GM19193 (cell line): ENCODE results near the gene ITPR1.

Experiments used
- POLR2A ChIP-seq: IDR thresholded peaks from 4 replicates; pipeline ENCODE4 v1.6.1; 2011; ENCODE audit not compliant: insufficient read depth, insufficient read length; ENCODE audit errors: extremely low read depth

The ITPR1 gene

DNA sequence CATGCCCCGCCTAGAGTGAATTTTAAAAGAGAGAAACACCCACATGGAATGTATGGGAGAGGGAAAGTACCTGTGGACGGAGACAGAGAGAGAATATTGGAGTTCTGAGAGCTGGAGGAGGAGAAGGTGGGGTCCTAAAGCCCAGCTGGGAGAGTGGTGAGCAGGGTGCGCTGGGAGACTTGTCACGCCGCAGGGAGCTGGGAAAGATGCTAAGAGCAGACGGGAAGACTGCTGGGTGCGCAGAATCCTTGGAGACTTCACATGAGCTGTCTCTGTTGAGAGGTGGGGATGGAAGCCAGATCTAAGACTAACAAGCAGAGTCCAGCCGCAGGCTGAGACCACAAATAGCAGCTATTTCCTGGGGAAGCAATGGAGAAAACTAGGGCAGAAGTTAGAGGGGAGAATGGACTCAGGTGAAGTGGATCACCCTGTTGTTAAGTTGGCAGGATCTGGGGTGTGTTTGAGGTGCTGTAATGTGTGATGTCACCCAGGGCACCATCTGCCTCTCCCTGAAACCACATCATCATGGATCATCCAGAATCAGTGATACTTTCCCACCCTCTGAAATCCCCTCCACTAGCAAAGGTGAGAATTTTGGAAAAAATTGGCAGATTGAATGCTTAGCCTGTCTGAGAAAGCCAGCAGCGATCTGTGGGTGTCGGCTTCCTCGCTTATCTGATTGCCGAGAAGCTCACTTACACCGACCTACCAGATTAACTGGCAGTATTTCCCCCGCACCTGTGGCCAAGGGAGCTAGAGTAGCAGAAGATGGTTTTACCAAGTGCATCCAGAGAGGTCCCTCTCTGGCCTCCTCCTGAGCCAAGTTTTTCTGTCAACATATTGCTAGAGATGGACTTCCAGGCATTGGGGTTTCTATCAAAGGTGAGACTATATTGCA lies 311.3 kb downstream of the ITPR1 start:
- TF ChIP-seq POLR2A, result no peak

DNA sequence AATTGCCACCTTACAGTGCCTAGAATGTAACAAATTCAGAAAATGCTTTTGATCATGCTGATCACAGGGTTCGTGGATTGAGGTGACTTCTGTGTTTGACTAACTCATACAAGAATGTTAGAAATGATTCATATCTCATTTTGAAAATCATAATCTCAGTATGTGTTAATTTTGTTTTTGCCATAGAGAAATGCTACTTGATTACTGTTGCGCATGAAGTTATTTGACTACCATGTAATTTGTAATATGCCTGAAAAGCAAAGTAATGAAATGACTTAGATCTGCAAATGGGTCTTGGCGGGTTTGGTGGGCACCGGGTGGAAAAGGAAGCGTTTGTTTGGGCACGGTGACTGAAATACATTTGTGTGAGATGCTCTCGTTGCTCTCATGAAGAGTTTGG lies 312.5 kb downstream of the ITPR1 start:
- TF ChIP-seq POLR2A, result no peak

DNA sequence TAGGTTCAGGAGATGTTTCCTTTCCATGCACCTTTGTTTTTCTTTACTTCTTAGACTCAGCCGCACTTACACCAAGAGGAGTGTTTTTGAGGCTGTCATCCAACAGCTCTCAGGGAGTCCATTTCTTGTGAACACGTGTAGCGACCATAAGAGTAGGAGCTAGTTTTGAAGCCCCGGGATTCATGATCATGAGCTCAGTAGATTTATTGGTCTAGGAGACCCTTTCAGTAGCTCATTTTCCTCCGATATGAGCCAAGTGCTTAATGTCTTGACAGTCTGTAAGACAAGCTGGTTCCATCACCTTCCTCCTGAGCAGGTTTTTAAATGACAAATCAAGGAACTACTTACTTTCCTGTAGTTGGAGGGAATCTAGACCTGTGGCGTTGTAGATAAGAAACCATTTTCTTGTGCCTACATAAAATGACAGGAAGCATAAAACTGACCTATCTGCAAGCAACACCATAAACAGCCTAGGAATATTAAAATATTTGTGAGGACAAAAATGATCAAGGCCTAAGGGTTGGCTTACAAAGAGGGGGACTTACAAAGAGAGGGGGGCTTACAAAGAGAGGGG lies 313.5 kb downstream of the ITPR1 start:
- TF ChIP-seq POLR2A, result no peak

GRCh38 chr3:4807381-4808280 lies 314.5 kb downstream of the ITPR1 start:
- no peak for TF ChIP-seq POLR2A

DNA sequence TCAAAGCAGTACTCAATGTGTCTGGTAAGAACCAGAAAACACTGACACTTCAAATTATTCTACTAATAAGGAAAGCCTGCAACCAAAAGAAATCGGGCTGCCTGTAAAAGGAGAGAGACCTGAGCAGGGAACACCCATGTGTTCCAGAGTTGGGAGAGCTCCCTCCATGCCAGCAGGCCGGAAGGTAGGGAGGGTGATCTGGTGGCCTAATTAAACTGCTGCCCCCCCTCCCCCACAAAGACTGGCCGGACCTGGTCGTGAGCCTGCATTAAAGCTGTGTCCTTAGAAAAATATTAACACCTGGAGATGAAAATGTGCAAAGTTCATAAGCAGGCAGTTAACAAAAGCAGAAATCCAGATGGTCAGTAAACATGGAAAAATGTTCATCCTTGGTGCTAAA lies 315.5 kb downstream of the ITPR1 start:
- no peak for TF ChIP-seq POLR2A

DNA sequence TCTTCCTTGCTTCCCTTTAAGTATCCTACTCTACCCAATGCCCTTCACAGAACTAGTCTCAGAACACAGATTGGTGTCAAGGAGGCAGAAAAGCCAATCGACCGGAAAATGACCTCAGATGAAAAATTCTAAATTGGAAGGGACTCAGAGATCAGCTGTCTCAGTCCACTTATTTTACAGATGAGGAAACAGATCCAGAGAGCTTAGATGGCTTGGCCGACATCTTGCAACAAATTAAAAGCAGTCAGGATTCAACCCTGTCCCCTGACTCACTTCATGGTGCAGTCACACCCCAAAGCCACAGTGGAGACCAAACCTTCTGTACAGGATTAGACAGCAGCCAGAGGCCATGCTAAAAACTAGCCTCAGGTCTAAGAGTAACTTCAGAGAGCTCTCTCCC lies 316.8 kb downstream of the ITPR1 start:
- no peak for TF ChIP-seq POLR2A

GRCh38 chr3:4812591-4812990 lies 319.4 kb downstream of the ITPR1 start:
- TF ChIP-seq POLR2A, result no peak

DNA sequence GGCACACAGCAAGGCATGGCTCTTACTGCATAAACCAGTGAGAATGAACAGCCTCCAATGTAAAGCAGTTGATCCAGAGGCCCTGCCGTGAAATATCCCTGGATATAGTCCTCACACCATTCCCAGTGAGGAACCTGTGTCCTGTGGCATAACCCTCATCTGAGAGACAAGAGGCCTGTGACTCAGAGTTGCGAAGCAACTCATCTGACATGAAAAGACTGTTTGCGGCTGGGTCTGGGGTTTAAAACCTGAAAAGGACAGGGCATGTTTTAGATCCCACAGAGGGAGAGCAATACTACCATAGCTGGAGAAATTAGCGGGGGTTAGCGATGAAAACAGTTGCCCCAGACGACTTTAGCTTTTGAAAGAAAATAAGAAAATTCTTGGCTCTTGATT lies 320.8 kb downstream of the ITPR1 start:
- no peak for TF ChIP-seq POLR2A

DNA sequence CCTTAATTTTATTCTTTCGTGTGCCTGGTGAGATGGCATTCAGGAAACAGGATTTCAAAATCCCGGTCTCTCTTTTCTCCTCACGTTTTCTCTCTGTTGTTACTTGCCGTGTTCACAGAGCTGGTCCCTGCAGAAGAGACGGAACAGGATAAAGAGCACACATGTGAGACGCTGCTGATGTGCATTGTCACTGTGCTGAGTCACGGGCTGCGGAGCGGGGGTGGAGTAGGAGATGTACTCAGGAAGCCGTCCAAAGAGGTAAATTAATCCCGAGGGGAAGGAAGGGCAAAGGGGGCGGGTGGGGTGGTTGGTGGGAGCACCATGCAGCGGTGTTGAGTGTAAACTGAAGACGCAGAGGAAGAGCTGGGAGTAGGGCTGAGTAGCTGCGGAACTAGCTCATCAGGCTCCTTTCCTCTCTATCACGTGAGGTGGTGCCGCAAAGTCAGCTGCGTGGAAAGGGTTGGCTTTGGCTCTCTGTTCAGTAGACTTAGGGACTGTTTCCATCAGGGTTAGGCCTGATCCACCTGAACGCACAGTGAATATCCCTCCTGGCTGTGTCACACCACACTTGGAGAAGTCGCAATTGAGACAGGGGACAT lies 321.3 kb downstream of the ITPR1 start:
- TF ChIP-seq POLR2A, result no peak

DNA sequence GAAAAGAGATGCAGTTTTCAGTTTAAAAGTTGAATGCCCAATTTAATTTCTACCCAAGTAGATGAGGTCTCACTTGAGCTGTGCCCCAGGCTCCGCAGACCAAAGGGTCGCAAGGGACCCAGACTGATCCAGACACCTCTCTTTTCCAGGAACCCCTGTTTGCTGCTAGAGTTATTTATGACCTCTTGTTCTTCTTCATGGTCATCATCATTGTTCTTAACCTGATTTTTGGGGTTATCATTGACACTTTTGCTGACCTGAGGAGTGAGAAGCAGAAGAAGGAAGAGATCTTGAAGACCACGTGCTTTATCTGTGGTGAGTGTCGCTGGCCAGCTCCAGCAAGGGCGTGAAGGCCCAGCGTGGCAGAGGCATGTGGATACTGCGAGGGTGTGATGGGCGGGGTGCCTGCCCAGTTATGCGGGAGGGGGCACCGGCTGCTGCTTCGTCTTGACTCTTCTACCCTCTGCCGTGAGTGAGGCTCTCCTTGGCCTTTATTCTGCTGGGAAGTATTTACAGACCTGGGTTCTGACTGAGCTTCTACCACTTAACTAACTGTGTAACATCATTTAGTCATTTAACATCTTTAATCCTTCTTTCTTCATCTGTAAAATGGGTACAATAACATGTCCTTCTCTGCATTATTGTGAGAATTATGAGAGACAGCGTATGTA lies 321.9 kb downstream of the ITPR1 start:
- no peak for TF ChIP-seq POLR2A

GRCh38 chr3:4816306-4816705 lies 323.2 kb downstream of the ITPR1 start:
- no peak for TF ChIP-seq POLR2A

DNA sequence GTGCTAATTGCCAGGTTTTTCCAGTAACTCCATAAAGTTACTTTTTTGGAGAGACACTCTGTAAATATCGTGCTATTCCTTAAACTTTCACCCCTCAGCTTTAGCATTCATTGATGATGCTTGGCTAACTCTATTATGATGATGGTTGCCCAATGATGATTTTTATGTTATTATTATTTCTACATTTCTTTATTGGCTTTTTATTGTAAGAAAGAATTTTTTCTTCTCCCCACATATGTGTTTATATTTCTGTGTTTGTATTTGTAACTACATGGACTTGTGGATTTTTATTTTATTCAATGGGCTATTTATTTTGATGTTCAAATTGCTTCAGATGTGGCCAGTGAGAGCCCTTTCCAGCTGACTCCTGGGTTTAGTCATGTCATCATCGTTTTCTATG lies 323.6 kb downstream of the ITPR1 start:
- no peak for TF ChIP-seq POLR2A

DNA sequence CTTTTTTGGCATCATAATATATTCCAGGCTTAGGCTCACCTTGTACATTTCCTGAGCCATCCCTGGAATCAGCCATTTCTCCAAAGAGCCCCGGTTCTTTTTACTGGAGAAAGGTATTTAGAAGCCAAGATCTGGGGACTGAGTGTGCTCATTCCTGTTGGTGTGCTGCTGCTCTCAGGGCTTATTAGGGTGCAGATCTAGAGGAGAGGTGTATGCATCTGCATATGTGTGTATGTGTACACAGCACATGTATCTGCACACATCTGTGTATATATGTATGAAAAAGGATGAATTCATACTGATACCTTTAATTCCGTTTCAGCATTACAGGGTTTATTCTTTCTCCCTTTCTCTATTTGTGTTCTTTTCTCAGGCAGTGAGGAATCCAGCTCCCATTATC lies 324.0 kb downstream of the ITPR1 start:
- no peak for TF ChIP-seq POLR2A

GRCh38 chr3:4818164-4818563 lies 325.0 kb downstream of the ITPR1 start:
- TF ChIP-seq POLR2A, result no peak

- TF ChIP-seq POLR2A, result no peak
Measured at GRCh38 chr3:4818986-4819693, 326.0 kb downstream of the ITPR1 start.

DNA sequence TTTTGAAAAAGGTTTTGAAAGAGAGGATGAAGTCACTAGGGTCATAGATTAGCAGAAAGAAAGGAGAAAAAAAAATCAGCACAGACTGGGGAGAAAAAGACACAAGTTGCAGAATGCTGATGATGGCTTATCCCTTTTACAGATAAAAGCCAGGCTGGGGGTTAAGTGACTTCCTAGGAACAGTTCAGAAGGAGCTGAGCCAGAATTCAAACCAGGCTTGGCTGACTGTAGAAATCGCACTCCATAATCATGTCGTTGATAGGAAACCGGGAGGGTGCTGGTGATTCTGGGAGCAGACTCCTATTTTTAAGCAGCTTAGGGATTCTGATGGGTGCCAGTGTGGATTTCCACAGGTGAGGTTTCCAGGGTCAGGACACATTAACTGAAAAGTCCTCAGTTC lies 326.6 kb downstream of the ITPR1 start:
- TF ChIP-seq POLR2A, result no peak
